GM12878 (cell line): Measurements from ENCODE around the gene KHDC1. TPM values are rescaled to one million over a fixed set of nuclear protein-coding genes. Genes with fewer than 3 reads are reported as not detected.

Experiments used
- CREM ChIP-seq: IDR thresholded peaks from 2 replicates; pipeline ENCODE4 v1.6.1; 2014; ENCODE audit warnings: antibody characterized with exemption, low read depth
- FOXM1 ChIP-seq: IDR thresholded peaks from 2 replicates; pipeline ENCODE4 v1.6.1; 2012; ENCODE audit warnings: low read depth, mild to moderate bottlenecking, inconsistent platforms, low read length, moderate library complexity
- GABPA ChIP-seq: IDR thresholded peaks from 2 replicates; pipeline ENCODE4 v1.6.1; 2014; ENCODE audit warnings: antibody characterized with exemption, low read depth, mild to moderate bottlenecking, inconsistent platforms
- HDAC2 ChIP-seq: fragments of 200-600 bp; sonication (generic); IDR thresholded peaks from 2 replicates; pipeline ENCODE4 v1.6.1; 2017
- IKZF1 ChIP-seq: fragments of 450-650 bp; conservative IDR thresholded peaks from 2 replicates; pipeline ENCODE4 v1.6.1; 2017; ENCODE audit warnings: antibody characterized with exemption, mild to moderate bottlenecking
- IRF5 ChIP-seq: fragments of 450-650 bp; IDR thresholded peaks from 2 replicates; pipeline ENCODE4 v1.6.1; 2017; ENCODE audit warnings: borderline replicate concordance
- KDM1A ChIP-seq: fragments of 200-600 bp; sonication (generic); IDR thresholded peaks from 2 replicates; pipeline ENCODE4 v1.6.1; 2016; ENCODE audit warnings: borderline replicate concordance
- LARP7 ChIP-seq: fragments of 450-650 bp; IDR thresholded peaks from 2 replicates; pipeline ENCODE4 v1.6.1; 2017; ENCODE audit warnings: mild to moderate bottlenecking
- MXI1 ChIP-seq: fragments of 150-350 bp; IDR thresholded peaks from 2 replicates; pipeline ENCODE4 v1.6.1; 2011; ENCODE audit warnings: low read depth, mild to moderate bottlenecking, inconsistent platforms, low read length, improper control_type of control experiment
- NKRF ChIP-seq: fragments of 450-650 bp; conservative IDR thresholded peaks from 2 replicates; pipeline ENCODE4 v1.6.1; 2017; ENCODE audit warnings: mild to moderate bottlenecking, moderate library complexity
- POU2F2 ChIP-seq: IDR thresholded peaks from 3 replicates; pipeline ENCODE4 v1.6.1; 2011; ENCODE audit warnings: low read depth, mild to moderate bottlenecking, low read length, borderline replicate concordance
- RAD21 ChIP-seq: IDR thresholded peaks from 2 replicates; pipeline ENCODE4 v1.6.1; 2011; ENCODE audit warnings: mild to moderate bottlenecking, low read depth, low read length, moderate library complexity; ENCODE audit not compliant: insufficient read depth
- RB1 ChIP-seq: fragments of 450-650 bp; formaldehyde crosslinking; IDR thresholded peaks from 2 replicates; pipeline ENCODE4 v1.6.1; 2017; ENCODE audit warnings: mild to moderate bottlenecking, borderline replicate concordance
- RBBP5 ChIP-seq: fragments of 200-600 bp; sonication (generic); conservative IDR thresholded peaks from 2 replicates; pipeline ENCODE4 v1.6.1; 2016
- RCOR1 ChIP-seq: conservative IDR thresholded peaks from 2 replicates; pipeline ENCODE4 v1.6.1; 2012; ENCODE audit warnings: low read depth, low read length, improper control_type of control experiment
- SKIL ChIP-seq: fragments of 450-650 bp; IDR thresholded peaks from 2 replicates; pipeline ENCODE4 v1.6.1; 2017; ENCODE audit warnings: mild to moderate bottlenecking, low read depth, inconsistent platforms; ENCODE audit not compliant: poor library complexity, severe bottlenecking
- SREBF1 ChIP-seq: IDR thresholded peaks from 2 replicates; pipeline ENCODE4 v1.6.1; 2012; ENCODE audit warnings: mild to moderate bottlenecking, low read length
- TCF7 ChIP-seq: IDR thresholded peaks from 2 replicates; pipeline ENCODE4 v1.6.1; 2014; ENCODE audit warnings: antibody characterized with exemption, borderline replicate concordance
- ZNF207 ChIP-seq: fragments of 450-650 bp; IDR thresholded peaks from 2 replicates; pipeline ENCODE4 v1.6.1; 2014; ENCODE audit warnings: antibody characterized with exemption, mild to moderate bottlenecking, borderline replicate concordance
- polyA plus RNA-seq, 11 experiments: library from polyadenylated mRNA; depleted of rRNA in 4 of 11; unstranded in 6 of 11; stranded (reverse) in 5 of 11; fragments of >200 nt; fragmentation: Nextera tagmentation in 4 of 11; fragmentation: Illumina TruSeq in 1 of 11; extraction: Ambion mirVana in 4 of 11; extraction: Trizol in 1 of 11; gene quantifications; 1 replicate in 1 of 11; 2 replicates in 10 of 11; pipeline versions ENCODE4 v1.2.1 to v1.2.3, GENCODE V29; 2011 to 2016; ENCODE audit warnings: inconsistent platforms in 2 of 11, missing spikeins in 2 of 11, low read depth in 1 of 11
- total RNA-seq, 4 experiments: library from RNA; depleted of rRNA in 3 of 4; stranded (reverse); fragments of >200 nt in 3 of 4; fragmentation: Illumina TruSeq in 1 of 4; extraction: Trizol in 1 of 4; gene quantifications; 2 replicates each; pipeline versions ENCODE4 v1.2.1 to v1.2.3, GENCODE V29; 2013 to 2021
- TF ChIP-seq, protein P1 (sequence below): fragments of 450-650 bp; formaldehyde crosslinking; IDR thresholded peaks from 2 replicates; pipeline ENCODE4 v1.4.0; 2022; ENCODE audit warnings: mild to moderate bottlenecking, moderate library complexity
- TF ChIP-seq, protein P2 (sequence below): IDR thresholded peaks from 2 replicates; pipeline ENCODE4 v1.6.1; 2011; ENCODE audit warnings: low read depth, low read length, improper control_type of control experiment, borderline replicate concordance

The KHDC1 gene
- total and polyA plus RNA-seq, 10 of the 15 experiments (the other 5 are each of a cell fraction or from before 2014, with no cell fraction given) = 3.3 to 8.7 (median 6.3) TPM

DNA sequence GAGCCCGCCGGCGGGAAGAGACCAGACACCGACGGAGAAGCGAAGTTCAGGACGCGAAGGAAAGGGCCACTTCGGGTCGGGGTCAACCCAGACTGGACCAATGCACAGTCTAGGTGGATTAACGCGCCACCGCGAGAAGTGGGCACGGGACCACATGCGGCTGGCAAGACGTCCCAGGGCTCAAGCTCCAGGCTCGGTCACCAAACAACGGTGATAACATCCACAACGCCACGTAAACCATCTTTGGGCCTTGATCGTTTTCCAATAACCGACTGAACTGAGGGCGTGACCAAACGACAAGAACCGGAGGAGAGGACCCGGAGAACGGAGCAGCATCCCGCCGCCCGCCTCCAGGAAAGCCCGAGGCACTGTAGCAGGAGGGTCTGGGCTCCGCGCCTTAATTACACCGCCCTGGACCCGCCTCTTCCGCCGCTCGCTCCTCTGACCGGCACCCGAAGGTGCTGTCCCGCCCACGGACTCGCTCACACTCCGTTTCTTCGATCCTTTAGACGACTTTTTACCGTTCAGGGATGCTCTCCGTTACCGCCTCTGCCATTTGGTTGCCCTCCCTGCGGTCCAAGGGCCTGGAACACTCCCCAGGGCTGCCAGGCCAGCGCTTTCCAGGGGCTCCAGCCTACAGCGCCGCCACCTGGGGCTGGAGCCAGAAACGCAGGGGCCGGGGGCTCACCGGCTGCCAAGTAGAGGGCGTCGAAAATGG is 46.9 kb upstream of the KHDC1 start (continued):
- TF ChIP-seq IRF5 = no peak
- peak; percentile 52; the same call in 1 of the 2 replicates for TF ChIP-seq RB1
- peak; percentile 77 for TF ChIP-seq LARP7
- TF ChIP-seq, protein P1, sequence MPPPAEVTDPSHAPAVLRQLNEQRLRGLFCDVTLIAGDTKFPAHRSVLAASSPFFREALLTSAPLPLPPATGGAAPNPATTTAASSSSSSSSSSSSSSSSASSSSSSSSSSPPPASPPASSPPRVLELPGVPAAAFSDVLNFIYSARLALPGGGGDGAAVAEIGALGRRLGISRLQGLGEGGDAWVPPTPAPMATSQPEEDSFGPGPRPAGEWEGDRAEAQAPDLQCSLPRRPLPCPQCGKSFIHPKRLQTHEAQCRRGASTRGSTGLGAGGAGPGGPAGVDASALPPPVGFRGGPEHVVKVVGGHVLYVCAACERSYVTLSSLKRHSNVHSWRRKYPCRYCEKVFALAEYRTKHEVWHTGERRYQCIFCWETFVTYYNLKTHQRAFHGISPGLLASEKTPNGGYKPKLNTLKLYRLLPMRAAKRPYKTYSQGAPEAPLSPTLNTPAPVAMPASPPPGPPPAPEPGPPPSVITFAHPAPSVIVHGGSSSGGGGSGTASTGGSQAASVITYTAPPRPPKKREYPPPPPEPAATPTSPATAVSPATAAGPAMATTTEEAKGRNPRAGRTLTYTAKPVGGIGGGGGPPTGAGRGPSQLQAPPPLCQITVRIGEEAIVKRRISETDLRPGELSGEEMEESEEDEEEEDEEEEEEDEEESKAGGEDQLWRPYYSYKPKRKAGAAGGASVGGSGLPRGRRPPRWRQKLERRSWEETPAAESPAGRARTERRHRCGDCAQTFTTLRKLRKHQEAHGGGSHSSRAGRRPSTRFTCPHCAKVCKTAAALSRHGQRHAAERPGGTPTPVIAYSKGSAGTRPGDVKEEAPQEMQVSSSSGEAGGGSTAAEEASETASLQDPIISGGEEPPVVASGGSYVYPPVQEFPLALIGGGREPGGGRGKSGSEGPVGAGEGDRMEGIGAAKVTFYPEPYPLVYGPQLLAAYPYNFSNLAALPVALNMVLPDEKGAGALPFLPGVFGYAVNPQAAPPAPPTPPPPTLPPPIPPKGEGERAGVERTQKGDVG (CRISPR knock-in tag) = no peak
- no peak for TF ChIP-seq TCF7
- no peak for TF ChIP-seq MXI1
- no peak for TF ChIP-seq FOXM1
- TF ChIP-seq ZNF207 = no peak
- 0 out of 2 replicates have a peak, but pooled peaks have one; percentile 39 for TF ChIP-seq CREM
- TF ChIP-seq, protein P2, sequence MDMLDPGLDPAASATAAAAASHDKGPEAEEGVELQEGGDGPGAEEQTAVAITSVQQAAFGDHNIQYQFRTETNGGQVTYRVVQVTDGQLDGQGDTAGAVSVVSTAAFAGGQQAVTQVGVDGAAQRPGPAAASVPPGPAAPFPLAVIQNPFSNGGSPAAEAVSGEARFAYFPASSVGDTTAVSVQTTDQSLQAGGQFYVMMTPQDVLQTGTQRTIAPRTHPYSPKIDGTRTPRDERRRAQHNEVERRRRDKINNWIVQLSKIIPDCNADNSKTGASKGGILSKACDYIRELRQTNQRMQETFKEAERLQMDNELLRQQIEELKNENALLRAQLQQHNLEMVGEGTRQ = no peak
- no peak for TF ChIP-seq HDAC2
- 0 out of 2 replicates have a peak, but pooled peaks have one; percentile 19 for TF ChIP-seq NKRF
- TF ChIP-seq RCOR1 = no peak
- peak; percentile 65 for TF ChIP-seq IKZF1
- peak; percentile 70 for TF ChIP-seq GABPA
- TF ChIP-seq POU2F2 = peak; percentile 53; the same call in 1 of the 3 replicates
- TF ChIP-seq SREBF1 = no peak
- TF ChIP-seq RBBP5 = no peak
- no peak for TF ChIP-seq SKIL
- TF ChIP-seq RAD21 = peak; percentile 37
- TF ChIP-seq KDM1A = no peak
